Myometrial cell (primary cell): Measurements from ENCODE around the gene MUC22. TPM values are rescaled to one million over a fixed set of nuclear protein-coding genes. Genes with fewer than 3 reads are reported as not detected.

Experiments
- total RNA-seq: library from RNA; depleted of rRNA; stranded (reverse); fragments of >200 nt; gene quantifications from 2 replicates; pipeline ENCODE4 v1.2.3, GENCODE V29; 2015

The MUC22 gene
- total RNA-seq, result not detected in 2 replicates

DNA sequence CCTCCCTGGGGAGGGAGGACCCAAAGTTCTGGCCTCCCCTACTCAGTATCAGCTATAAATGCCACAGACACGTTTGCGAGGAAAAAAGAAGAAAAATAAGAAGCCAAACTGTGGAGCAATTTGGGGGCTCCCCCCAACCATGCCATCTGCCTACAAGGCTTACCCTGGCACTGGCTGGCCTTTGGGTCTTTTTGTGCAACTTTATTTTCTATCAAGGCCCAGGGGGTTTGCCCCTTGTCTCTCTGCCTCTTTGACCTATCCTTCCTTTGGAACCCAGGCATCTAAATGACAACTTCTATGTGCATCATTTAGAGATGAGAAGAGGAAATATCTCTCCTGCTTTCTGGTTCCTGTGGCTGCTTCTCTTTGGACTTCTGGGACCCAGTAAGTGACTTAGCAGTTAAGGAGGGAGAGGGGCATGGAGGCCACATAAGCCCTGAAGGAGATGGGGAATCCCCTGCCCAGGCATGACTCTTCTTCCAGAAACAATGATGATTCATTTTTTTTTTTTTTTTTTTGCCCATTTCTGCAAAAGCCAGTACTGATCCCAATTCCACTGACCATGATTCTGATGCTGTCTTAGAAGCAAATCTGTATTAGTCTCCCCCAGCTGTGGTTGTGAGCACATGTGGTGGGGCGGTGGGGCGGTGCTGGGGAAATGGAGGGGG is at the start of gene MUC22:
Gene MUC22, plus strand, starts transcription at position 82 of the 668 bp plus-strand sequence. Its CDS starts 233 bp downstream, at position 315.

DNA sequence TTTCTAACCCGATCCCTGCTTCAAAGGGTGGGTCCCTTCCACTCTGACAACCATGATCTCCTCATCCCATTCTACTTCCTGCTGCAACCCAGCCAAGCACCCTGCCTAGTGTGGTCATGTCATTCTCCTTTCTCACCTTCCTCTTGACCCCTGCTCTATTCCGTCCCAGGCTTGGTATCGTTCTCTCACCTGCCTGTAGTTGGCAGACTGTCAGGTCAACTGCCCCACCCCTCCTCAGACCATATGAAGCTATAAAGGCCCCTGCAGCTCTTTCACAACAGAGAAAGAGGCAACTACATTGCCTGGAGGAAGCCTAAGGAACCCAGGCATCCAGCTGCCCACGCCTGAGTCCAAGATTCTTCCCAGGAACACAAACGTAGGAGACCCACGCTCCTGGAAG is 26.8 kb upstream of the MUC22 start, which contains the start of gene MUC21:
Gene MUC21, plus strand, starts transcription at position 280 of the 400 bp plus-strand sequence. CDS start 241 bp downstream, outside the sequence.

Other genes with a start within 250 kb of the MUC22 start
- 15.2 and 28.8 TPM in 2 replicates for gene DDR1, start 126.0 kb upstream of the MUC22 start, total RNA-seq
- gene GTF2H4, start 102.3 kb upstream of the MUC22 start, total RNA-seq, result 12.4 and 22.3 TPM in 2 replicates
- 17.9 and 20.8 TPM in 2 replicates for gene VARS2, start 96.2 kb upstream of the MUC22 start, total RNA-seq
- not detected in 2 replicates for gene SFTA2, start 78.3 kb upstream of the MUC22 start, total RNA-seq
- not detected in 2 replicates for gene MUCL3, start 69.5 kb upstream of the MUC22 start, total RNA-seq
- gene MUC21, start 26.8 kb upstream of the MUC22 start, total RNA-seq, result not detected in 2 replicates
- not detected in 2 replicates for gene C6orf15, start 102.1 kb downstream of the MUC22 start, total RNA-seq
- gene PSORS1C1, start 104.3 kb downstream of the MUC22 start, total RNA-seq, result 0.18 TPM in 1 of 2 replicates, not detected in the other
- gene CDSN, start 110.0 kb downstream of the MUC22 start, total RNA-seq, result not detected in 2 replicates
- not detected in 2 replicates for gene PSORS1C2, start 128.6 kb downstream of the MUC22 start, total RNA-seq
- gene CCHCR1, start 147.3 kb downstream of the MUC22 start, total RNA-seq, result 23.4 and 32.3 TPM in 2 replicates
- 30.6 and 34.0 TPM in 2 replicates for gene TCF19, start 148.1 kb downstream of the MUC22 start, total RNA-seq
- not detected in 2 replicates for gene POU5F1, start 160.2 kb downstream of the MUC22 start, total RNA-seq